ENCODE data around the gene KCNH1. TPM values are rescaled to one million over a fixed set of nuclear protein-coding genes. Genes with fewer than 3 reads are reported as not detected.

The KCNH1 gene
- total and polyA plus RNA-seq, 9 donors, result 0.11 to 0.46 TPM; not detected in 7

DNA sequence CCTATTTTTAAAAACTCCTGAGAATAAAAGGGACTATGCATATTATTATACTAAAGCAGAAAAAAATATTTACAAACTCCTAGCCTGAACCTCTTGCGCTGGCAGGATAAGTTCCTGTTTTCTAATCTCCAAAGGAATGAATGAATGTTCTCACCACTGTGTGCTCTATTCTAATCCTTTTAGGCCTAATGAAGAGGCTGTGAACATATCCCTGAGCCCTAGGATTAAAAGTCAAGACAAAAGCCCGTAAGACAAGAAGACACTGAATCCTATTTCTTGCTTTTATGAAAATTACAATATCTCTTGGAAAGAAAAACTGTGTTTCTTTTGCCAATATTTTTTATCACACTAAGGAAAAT, 487.7 kb downstream of the KCNH1 start:
- no peak overlapping the region for H3K27ac ChIP-seq
- H3K27me3 ChIP-seq, result no peaks in the 10 kb centered on the region
- H3K4me1 ChIP-seq (ENCODE audit: insufficient read depth), result peaks cover 4% of the 10 kb centered on the region
- no peak overlapping the region for H3K4me3 ChIP-seq
- H3K36me3 ChIP-seq, result no peaks in the 10 kb centered on the region
- H3K9me3 ChIP-seq, result no peaks in the 10 kb centered on the region
- WGBS, 3 donors, result 10 to 38% (median 13%) methylated on average over 2 of the region's 2 CpGs
- intact Hi-C loops (cut with DNase I), result no loop called here
- DNase-seq, result no peak
- TF ChIP-seq, protein P1, sequence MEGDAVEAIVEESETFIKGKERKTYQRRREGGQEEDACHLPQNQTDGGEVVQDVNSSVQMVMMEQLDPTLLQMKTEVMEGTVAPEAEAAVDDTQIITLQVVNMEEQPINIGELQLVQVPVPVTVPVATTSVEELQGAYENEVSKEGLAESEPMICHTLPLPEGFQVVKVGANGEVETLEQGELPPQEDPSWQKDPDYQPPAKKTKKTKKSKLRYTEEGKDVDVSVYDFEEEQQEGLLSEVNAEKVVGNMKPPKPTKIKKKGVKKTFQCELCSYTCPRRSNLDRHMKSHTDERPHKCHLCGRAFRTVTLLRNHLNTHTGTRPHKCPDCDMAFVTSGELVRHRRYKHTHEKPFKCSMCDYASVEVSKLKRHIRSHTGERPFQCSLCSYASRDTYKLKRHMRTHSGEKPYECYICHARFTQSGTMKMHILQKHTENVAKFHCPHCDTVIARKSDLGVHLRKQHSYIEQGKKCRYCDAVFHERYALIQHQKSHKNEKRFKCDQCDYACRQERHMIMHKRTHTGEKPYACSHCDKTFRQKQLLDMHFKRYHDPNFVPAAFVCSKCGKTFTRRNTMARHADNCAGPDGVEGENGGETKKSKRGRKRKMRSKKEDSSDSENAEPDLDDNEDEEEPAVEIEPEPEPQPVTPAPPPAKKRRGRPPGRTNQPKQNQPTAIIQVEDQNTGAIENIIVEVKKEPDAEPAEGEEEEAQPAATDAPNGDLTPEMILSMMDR (IDR thresholded peaks at IDR 0.05), result no peak
- TF ChIP-seq POLR2A (IDR thresholded peaks at IDR 0.05) (no peak), EP300 (IDR thresholded peaks at IDR 0.05) (no peak)

DNA sequence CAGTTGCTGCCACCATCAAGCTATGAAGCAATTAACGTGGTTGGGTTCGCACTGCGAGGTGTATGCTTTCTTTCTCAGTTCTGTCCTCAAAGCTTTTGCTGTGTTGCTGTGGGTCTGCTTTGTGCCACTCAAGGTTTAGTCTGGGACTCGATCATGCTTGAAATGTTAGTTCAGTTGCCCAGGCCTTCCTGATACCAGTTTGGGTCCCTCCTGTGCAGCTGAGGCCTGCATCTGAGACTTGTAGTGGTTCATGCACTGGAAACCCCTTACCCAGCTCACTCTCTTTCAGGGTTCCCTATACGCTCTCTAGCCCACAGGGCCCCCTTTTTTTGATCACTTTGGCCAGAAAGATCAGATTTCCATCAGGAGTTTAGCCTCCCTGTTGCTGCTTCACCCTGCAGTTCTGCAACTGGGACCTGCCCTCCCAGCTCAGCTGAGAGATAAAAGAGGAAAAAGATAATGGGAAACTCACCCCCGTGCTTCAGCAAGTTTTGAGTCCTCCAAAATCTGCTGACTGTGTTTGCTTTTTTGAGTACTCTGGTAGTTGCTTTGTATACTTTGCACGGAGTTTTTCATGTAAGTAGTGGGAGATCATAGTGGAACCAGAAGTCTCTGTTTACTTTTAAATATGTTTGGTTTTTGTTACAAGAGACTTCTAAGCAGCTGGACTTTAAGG, 488.2 kb downstream of the KCNH1 start:
- TF ChIP-seq POLR2A (IDR thresholded peaks at IDR 0.05) (no peak), EP300 (IDR thresholded peaks at IDR 0.05) (no peak)
- TF ChIP-seq, protein P1 (IDR thresholded peaks at IDR 0.05), result no peak
- H3K27ac ChIP-seq, result no peak overlapping the region
- no peaks in the 10 kb centered on the region for H3K27me3 ChIP-seq
- no peak overlapping the region for H3K4me3 ChIP-seq
- DNase-seq, result no peak
- intact Hi-C loops (cut with DNase I), result no loop called here
- peaks cover 4% of the 10 kb centered on the region for H3K4me1 ChIP-seq (ENCODE audit: insufficient read depth)
- no peaks in the 10 kb centered on the region for H3K36me3 ChIP-seq
- 55 to 63% (median 63%) methylated on average over 7 of the region's 7 CpGs for WGBS, 3 donors
- no peaks in the 10 kb centered on the region for H3K9me3 ChIP-seq

DNA sequence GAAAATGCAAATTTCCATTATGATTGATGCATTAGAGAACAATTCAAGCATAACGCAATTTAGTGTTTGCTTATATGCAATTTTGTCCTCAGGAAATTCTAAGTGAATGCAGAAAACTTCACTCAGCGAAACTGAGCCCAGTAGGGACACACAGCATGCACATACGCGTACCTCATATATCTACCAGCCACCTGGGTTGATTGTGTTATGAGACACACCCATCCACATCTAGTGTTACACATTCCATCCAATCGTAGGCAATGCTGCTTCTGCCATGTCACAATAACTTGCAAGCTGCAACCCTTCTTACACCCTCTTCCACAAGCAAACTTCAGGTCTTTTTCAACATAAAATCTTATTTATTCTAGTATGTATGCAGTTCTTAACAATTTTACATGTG, 492.4 kb downstream of the KCNH1 start:
- no peaks in the 10 kb centered on the region for H3K36me3 ChIP-seq
- DNase-seq, result no peak
- H3K4me3 ChIP-seq, result no peak overlapping the region
- no peak for TF ChIP-seq EP300 (IDR thresholded peaks at IDR 0.05)
- TF ChIP-seq, protein P1 (IDR thresholded peaks at IDR 0.05), result no peak
- intact Hi-C loops (cut with DNase I), result no loop called here
- 83 to 86% (median 84%) methylated on average over 5 of the region's 5 CpGs for WGBS, 3 donors
- peaks cover 2% of the 10 kb centered on the region for H3K4me1 ChIP-seq (ENCODE audit: insufficient read depth)
- no peaks in the 10 kb centered on the region for H3K9me3 ChIP-seq
- H3K27me3 ChIP-seq, result no peaks in the 10 kb centered on the region
- H3K27ac ChIP-seq, result no peak overlapping the region

DNA sequence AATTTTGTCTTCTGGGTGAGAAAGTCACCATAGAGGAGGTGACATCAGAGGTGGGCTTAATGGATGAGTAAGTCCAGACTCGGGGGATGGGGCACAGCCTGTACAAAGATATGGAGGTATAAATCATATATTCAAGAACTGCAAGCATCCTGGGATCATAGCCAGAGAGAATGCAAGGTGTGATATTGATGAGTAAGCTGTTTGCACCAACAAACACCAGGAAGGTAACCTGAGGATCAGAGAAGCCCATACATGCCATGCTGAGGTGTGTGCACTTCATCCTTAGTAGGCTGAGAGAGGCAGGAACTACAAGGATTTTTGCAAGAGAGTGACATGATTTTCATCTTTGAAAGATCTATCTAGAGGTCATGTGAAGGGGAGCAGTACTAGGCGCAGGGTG, 498.8 kb downstream of the KCNH1 start:
- Histone ChIP-seq H3K36me3 (no peaks in the 10 kb centered on the region), H3K27me3 (no peaks in the 10 kb centered on the region), H3K27ac (no peak overlapping the region), H3K4me3 (no peak overlapping the region), H3K9me3 (no peaks in the 10 kb centered on the region), H3K4me1 (ENCODE audit: insufficient read depth) (no peaks in the 10 kb centered on the region)
- no peak for DNase-seq
- WGBS, 3 donors, result 82 to 88% (median 87%) methylated on average over 2 of the region's 2 CpGs
- TF ChIP-seq POLR2A (IDR thresholded peaks at IDR 0.05), result no peak
- intact Hi-C loops (cut with DNase I), result no loop called here

DNA sequence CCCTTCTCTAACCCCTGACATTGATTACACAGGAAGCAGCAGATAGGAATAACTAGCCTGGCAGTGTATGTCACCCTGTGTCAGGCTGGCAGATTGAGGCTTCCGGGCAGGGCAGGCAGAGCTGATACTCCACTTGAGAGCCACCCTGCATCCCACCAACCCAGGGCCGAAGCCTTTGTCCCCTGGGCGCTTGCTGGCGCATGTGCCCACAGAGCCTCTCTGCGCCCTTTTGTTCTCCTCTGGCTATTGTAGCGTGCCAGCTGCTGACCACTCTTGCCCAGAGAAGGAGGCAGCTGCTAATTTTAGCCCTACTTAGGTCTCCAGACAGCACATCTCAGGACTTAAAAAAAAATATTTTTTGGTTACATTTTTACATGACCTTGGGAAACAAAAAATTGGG, 500.3 kb downstream of the KCNH1 start:
- no peak for TF ChIP-seq POLR2A (IDR thresholded peaks at IDR 0.05)
- no peak for TF ChIP-seq EP300 (IDR thresholded peaks at IDR 0.05)
- TF ChIP-seq, protein P1 (IDR thresholded peaks at IDR 0.05), result no peak
- Histone ChIP-seq H3K36me3 (no peaks in the 10 kb centered on the region), H3K27me3 (no peaks in the 10 kb centered on the region), H3K4me3 (no peak overlapping the region), H3K27ac (no peak overlapping the region), H3K4me1 (ENCODE audit: insufficient read depth) (no peaks in the 10 kb centered on the region), H3K9me3 (no peaks in the 10 kb centered on the region)
- intact Hi-C loops (cut with DNase I), result no loop called here
- 76 to 95% (median 84%) methylated on average over 6 of the region's 6 CpGs for WGBS, 3 donors
- no peak for DNase-seq
